Hepatocyte (in vitro differentiated cells): ENCODE results near the gene ZFYVE28.

Source experiments
- CTCF ChIP-seq: fragments of 200-600 bp; sonication (generic); IDR thresholded peaks from 2 replicates; pipeline ENCODE4 v1.5.1; 2016; ENCODE audit warnings: antibody characterized with exemption, mild to moderate bottlenecking; ENCODE audit not compliant: poor library complexity
- EZH2 ChIP-seq: fragments of 200-600 bp; sonication (generic); IDR thresholded peaks from 2 replicates; pipeline ENCODE4 v1.6.1; 2016; ENCODE audit warnings: antibody characterized with exemption, mild to moderate bottlenecking, borderline replicate concordance
- EZH2phosphoT487 ChIP-seq: fragments of 200-600 bp; sonication (generic); IDR thresholded peaks from one replicate; pipeline ENCODE4 v1.6.1; 2018; ENCODE audit warnings: antibody characterized with exemption, mild to moderate bottlenecking, low read depth, moderate library complexity; ENCODE audit not compliant: unreplicated experiment, severe bottlenecking

- no peak for TF ChIP-seq CTCF
- TF ChIP-seq EZH2: no peak
- no peak for TF ChIP-seq EZH2phosphoT487
These were observed 32.6 kb upstream of the ZFYVE28 start for GRCh38 chr4:2451036-2451520.
